ENCODE results near the gene TNIK. TPM values are rescaled to one million over a fixed set of nuclear protein-coding genes. Genes with fewer than 3 reads are reported as not detected.

The TNIK gene
- total and polyA plus RNA-seq, 10 of the 15 experiments (the other 5 are each of a cell fraction or from before 2014, with no cell fraction given): 13.9 to 74.3 (median 48.2) TPM

- TF ChIP-seq ETV6 (conservative IDR thresholded peaks at IDR 0.05 in 1 of 2, IDR thresholded peaks at IDR 0.05 in 1 of 2; ENCODE audit: borderline replicate concordance in 1 of 2, low read depth in 1 of 2): peak in 1 of 2 experiments; percentile 60; a peak in 2 of 4 replicates
- no peak for TF ChIP-seq STAT3 (IDR thresholded peaks at IDR 0.05; ENCODE audit: low read depth, low read length)
- TF ChIP-seq ZNF207 (IDR thresholded peaks at IDR 0.05; ENCODE audit: borderline replicate concordance): no peak
- TF ChIP-seq ATF7 (IDR thresholded peaks at IDR 0.05; ENCODE audit: low read depth): no peak
- TF ChIP-seq NFIC (IDR thresholded peaks at IDR 0.05; ENCODE audit: low read depth, low read length): peak; percentile 82
- TF ChIP-seq CREM (IDR thresholded peaks at IDR 0.05; ENCODE audit: low read depth): peak; percentile 57; the same call in 1 of the 2 replicates
- peak; percentile 41; the same call in 1 of the 2 replicates for TF ChIP-seq PML (IDR thresholded peaks at IDR 0.05; ENCODE audit: low read length)
- TF ChIP-seq ZBTB11 (CRISPR knock-in tag; IDR thresholded peaks at IDR 0.05): no peak
- TF ChIP-seq SUPT20H (IDR thresholded peaks at IDR 0.05; ENCODE audit: borderline replicate concordance, control insufficient read depth, low read depth, low read length): no peak
- TF ChIP-seq HCFC1 (IDR thresholded peaks at IDR 0.05; ENCODE audit: low read length): no peak
- no peak for TF ChIP-seq NFXL1 (IDR thresholded peaks at IDR 0.05; ENCODE audit: borderline replicate concordance)
- TF ChIP-seq, protein P1, sequence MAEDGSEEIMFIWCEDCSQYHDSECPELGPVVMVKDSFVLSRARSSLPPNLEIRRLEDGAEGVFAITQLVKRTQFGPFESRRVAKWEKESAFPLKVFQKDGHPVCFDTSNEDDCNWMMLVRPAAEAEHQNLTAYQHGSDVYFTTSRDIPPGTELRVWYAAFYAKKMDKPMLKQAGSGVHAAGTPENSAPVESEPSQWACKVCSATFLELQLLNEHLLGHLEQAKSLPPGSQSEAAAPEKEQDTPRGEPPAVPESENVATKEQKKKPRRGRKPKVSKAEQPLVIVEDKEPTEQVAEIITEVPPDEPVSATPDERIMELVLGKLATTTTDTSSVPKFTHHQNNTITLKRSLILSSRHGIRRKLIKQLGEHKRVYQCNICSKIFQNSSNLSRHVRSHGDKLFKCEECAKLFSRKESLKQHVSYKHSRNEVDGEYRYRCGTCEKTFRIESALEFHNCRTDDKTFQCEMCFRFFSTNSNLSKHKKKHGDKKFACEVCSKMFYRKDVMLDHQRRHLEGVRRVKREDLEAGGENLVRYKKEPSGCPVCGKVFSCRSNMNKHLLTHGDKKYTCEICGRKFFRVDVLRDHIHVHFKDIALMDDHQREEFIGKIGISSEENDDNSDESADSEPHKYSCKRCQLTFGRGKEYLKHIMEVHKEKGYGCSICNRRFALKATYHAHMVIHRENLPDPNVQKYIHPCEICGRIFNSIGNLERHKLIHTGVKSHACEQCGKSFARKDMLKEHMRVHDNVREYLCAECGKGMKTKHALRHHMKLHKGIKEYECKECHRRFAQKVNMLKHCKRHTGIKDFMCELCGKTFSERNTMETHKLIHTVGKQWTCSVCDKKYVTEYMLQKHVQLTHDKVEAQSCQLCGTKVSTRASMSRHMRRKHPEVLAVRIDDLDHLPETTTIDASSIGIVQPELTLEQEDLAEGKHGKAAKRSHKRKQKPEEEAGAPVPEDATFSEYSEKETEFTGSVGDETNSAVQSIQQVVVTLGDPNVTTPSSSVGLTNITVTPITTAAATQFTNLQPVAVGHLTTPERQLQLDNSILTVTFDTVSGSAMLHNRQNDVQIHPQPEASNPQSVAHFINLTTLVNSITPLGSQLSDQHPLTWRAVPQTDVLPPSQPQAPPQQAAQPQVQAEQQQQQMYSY (CRISPR knock-in tag; IDR thresholded peaks at IDR 0.05): no peak
- no peak for TF ChIP-seq USF2 (IDR thresholded peaks at IDR 0.05; ENCODE audit: borderline replicate concordance, low read depth, low read length)
- no peak for TF ChIP-seq RB1 (IDR thresholded peaks at IDR 0.05; ENCODE audit: borderline replicate concordance)
- no peak for TF ChIP-seq FOS (IDR thresholded peaks at IDR 0.05; ENCODE audit: borderline replicate concordance, extremely low read depth, insufficient read length)
- TF ChIP-seq, protein P2, sequence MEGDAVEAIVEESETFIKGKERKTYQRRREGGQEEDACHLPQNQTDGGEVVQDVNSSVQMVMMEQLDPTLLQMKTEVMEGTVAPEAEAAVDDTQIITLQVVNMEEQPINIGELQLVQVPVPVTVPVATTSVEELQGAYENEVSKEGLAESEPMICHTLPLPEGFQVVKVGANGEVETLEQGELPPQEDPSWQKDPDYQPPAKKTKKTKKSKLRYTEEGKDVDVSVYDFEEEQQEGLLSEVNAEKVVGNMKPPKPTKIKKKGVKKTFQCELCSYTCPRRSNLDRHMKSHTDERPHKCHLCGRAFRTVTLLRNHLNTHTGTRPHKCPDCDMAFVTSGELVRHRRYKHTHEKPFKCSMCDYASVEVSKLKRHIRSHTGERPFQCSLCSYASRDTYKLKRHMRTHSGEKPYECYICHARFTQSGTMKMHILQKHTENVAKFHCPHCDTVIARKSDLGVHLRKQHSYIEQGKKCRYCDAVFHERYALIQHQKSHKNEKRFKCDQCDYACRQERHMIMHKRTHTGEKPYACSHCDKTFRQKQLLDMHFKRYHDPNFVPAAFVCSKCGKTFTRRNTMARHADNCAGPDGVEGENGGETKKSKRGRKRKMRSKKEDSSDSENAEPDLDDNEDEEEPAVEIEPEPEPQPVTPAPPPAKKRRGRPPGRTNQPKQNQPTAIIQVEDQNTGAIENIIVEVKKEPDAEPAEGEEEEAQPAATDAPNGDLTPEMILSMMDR (IDR thresholded peaks at IDR 0.05 in 2 of 3, conservative IDR thresholded peaks at IDR 0.05 in 1 of 3; ENCODE audit: control insufficient read depth in 2 of 3, extremely low read depth in 1 of 3, insufficient read depth in 1 of 3, low read depth in 3 of 3, low read length in 3 of 3): no peak
- no peak for TF ChIP-seq NFYA (IDR thresholded peaks at IDR 0.05; ENCODE audit: borderline replicate concordance, low read depth, low read length)
- no peak for TF ChIP-seq GATAD2B (conservative IDR thresholded peaks at IDR 0.05; ENCODE audit: low read depth)
- TF ChIP-seq NR2C1 (IDR thresholded peaks at IDR 0.05): no peak
Measured at GRCh38 chr3:171189394-171190080, 270.7 kb downstream of the TNIK start (continued).

Measured in GM12878 (cell line).